Endothelial cell of umbilical vein (primary cell): ENCODE results near the gene SLC15A5. TPM values are rescaled to one million over a fixed set of nuclear protein-coding genes. Genes with fewer than 3 reads are reported as not detected.

Experiments
- BruUV-seq: library from RNA; stranded (reverse); fragments of 400-500 nt; replicated peaks from 2 replicates; lab custom pipeline; 2021; lab: Mats Ljungman, UMichigan
- CTCF ChIA-PET: fragments of 300-600, 350-600 bp; sonication (Branson Sonifier 250); formaldehyde crosslinking; loops from one replicate; lab custom pipeline; 2021; ENCODE audit warnings: antibody characterized with exemption, inconsistent platforms; lab: Charles Lee
- POLR2A ChIA-PET: fragments of 300-600, 350-600 bp; sonication (Branson Sonifier 250); formaldehyde crosslinking; loops from one replicate; lab custom pipeline; 2021; ENCODE audit warnings: antibody characterized with exemption, inconsistent platforms; lab: Charles Lee
- DNase-seq: peaks from one replicate; pipeline ENCODE4 v3.0.0-alpha.2; 2011; ENCODE audit warnings: low read depth, low spot score
- FAIRE-seq: peaks from 2 replicates; lab custom pipeline; 2011; peaks lifted over from hg19 to GRCh38; lab: Jason Lieb, UNC
- H2AFZ ChIP-seq: 2 replicates; pipeline ENCODE4 v1.6.0; 2012; ENCODE audit warnings: low read depth, low read length, control low read depth, inconsistent platforms
- H3K27ac ChIP-seq: 2 replicates; pipeline ENCODE4 v1.5.1; 2011; ENCODE audit warnings: low read depth, mild to moderate bottlenecking, control low read depth, low read length, moderate library complexity; ENCODE audit not compliant: insufficient read depth
- H3K27me3 ChIP-seq, 2 experiments: 2 replicates each; pipeline versions ENCODE4 v1.6.0 to v1.6.1; 2011; ENCODE audit warnings: low read length in 2 of 2, mixed read lengths in 1 of 2; ENCODE audit not compliant: control insufficient read depth in 2 of 2, insufficient read depth in 2 of 2
- H3K36me3 ChIP-seq, 2 experiments: 2 replicates in 1 of 2; 3 replicates in 1 of 2; pipeline ENCODE4 v1.5.1; 2011; ENCODE audit warnings: low read length in 2 of 2, mild to moderate bottlenecking in 1 of 2, moderate library complexity in 1 of 2; ENCODE audit not compliant: control insufficient read depth in 2 of 2, insufficient read depth in 2 of 2; ENCODE audit errors: extremely low read depth in 1 of 2
- H3K4me1 ChIP-seq: 3 replicates; pipeline ENCODE4 v1.5.1; 2011; ENCODE audit warnings: mild to moderate bottlenecking, low read length; ENCODE audit not compliant: control insufficient read depth, insufficient read depth; ENCODE audit errors: extremely low read depth
- H3K4me2 ChIP-seq: 2 replicates; pipeline ENCODE4 v1.6.1; 2011; ENCODE audit warnings: low read length, control low read depth, mixed read lengths; ENCODE audit not compliant: insufficient read depth
- H3K4me3 ChIP-seq, 3 experiments: fragments of 200-600 bp in 1 of 3; sonication (generic), shearing (Covaris generic) in 1 of 3; replicated peaks in 1 of 3; 2 replicates each; pipeline ENCODE4 v1.5.1; 2011 to 2016; ENCODE audit warnings: control low read depth in 3 of 3, low read length in 3 of 3, mild to moderate bottlenecking in 2 of 3, inconsistent platforms in 1 of 3, low read depth in 1 of 3, moderate library complexity in 1 of 3; ENCODE audit not compliant: insufficient read depth in 1 of 3
- H3K79me2 ChIP-seq: 2 replicates; pipeline ENCODE4 v1.6.0; 2012; ENCODE audit warnings: low read length, inconsistent platforms; ENCODE audit not compliant: control insufficient read depth, insufficient read depth
- H3K9ac ChIP-seq: replicated peaks from 2 replicates; pipeline ENCODE3; 2011; ENCODE audit warnings: low read length, control low read depth; ENCODE audit not compliant: insufficient read depth; ENCODE audit errors: extremely low read depth
- H3K9me1 ChIP-seq: replicated peaks from 3 replicates; pipeline ENCODE4 v1.6.0; 2011; ENCODE audit warnings: mild to moderate bottlenecking, low read length; ENCODE audit not compliant: control insufficient read depth, insufficient read depth; ENCODE audit errors: extremely low read depth
- H3K9me3 ChIP-seq: replicated peaks from 2 replicates; pipeline ENCODE4 v1.5.1; 2012; ENCODE audit warnings: low read length, inconsistent platforms; ENCODE audit not compliant: control insufficient read depth, insufficient read depth
- H4K20me1 ChIP-seq: replicated peaks from 2 replicates; pipeline ENCODE3; 2011; ENCODE audit warnings: mild to moderate bottlenecking, low read length; ENCODE audit not compliant: control insufficient read depth, insufficient read depth; ENCODE audit errors: extremely low read depth
- CTCF ChIP-seq, 2 donors: IDR thresholded peaks; 1 replicate in 1 of 2; 2 replicates in 1 of 2; pipeline ENCODE4 v1.5.1; 2011; ENCODE audit warnings: low read length in 2 of 2, mild to moderate bottlenecking in 2 of 2, moderate library complexity in 2 of 2, control low read depth in 1 of 2, inconsistent platforms in 1 of 2, low read depth in 1 of 2; ENCODE audit not compliant: insufficient read depth in 1 of 2; ENCODE audit errors: extremely low read depth in 1 of 2
- EZH2 ChIP-seq: IDR thresholded peaks from 2 replicates; pipeline ENCODE4 v1.6.1; 2012; ENCODE audit warnings: borderline replicate concordance, low read depth, mild to moderate bottlenecking, moderate library complexity, low read length, inconsistent platforms; ENCODE audit not compliant: severe bottlenecking
- FOS ChIP-seq: IDR thresholded peaks from 2 replicates; pipeline ENCODE4 v1.6.1; 2011; ENCODE audit warnings: mild to moderate bottlenecking, low read length, moderate library complexity, borderline replicate concordance; ENCODE audit not compliant: insufficient read depth
- GATA2 ChIP-seq: IDR thresholded peaks from 2 replicates; pipeline ENCODE4 v1.7.0; 2011; ENCODE audit warnings: low read depth, mild to moderate bottlenecking, moderate library complexity, mixed read lengths, low read length; ENCODE audit not compliant: insufficient read length, insufficient read depth
- JUN ChIP-seq: IDR thresholded peaks from 2 replicates; pipeline ENCODE4 v1.6.1; 2011; ENCODE audit warnings: borderline replicate concordance, low read depth; ENCODE audit not compliant: insufficient read length, insufficient read depth
- MAX ChIP-seq: IDR thresholded peaks from 2 replicates; pipeline ENCODE4 v1.6.1; 2011; ENCODE audit not compliant: insufficient read depth, insufficient read length
- MYC ChIP-seq: IDR thresholded peaks from one replicate; pipeline ENCODE4 v1.6.1; 2011; ENCODE audit warnings: mild to moderate bottlenecking, low read depth, low read length
- POLR2A ChIP-seq: IDR thresholded peaks from 2 replicates; pipeline ENCODE4 v1.6.1; 2012; ENCODE audit warnings: low read depth, mild to moderate bottlenecking, control low read depth, low read length
- POLR2AphosphoS5 ChIP-seq: IDR thresholded peaks from 2 replicates; pipeline ENCODE4 v1.6.1; 2012; ENCODE audit warnings: low read depth, mild to moderate bottlenecking, control low read depth, low read length, moderate library complexity; ENCODE audit not compliant: insufficient read depth
- dilution Hi-C: fragments of 300-500 bp; cut with MboI; formaldehyde crosslinking; loops from one replicate; pipeline ENCODE4 v1.15.0; 2019; ENCODE audit warnings: low sequenced_read_pairs; ENCODE audit not compliant: extremely low pct_ligation_motif_present
- intact Hi-C: fragments of 100-400 bp; cut with micrococcal nuclease; formaldehyde crosslinking; loops from one replicate; pipeline ENCODE4 v1.10.0; 2022
- polyA plus RNA-seq, 4 experiments: library from polyadenylated mRNA; depleted of rRNA in 3 of 4; stranded (reverse) in 3 of 4; unstranded in 1 of 4; fragments of >200 nt; gene quantifications; 2 replicates each; pipeline versions ENCODE4 v1.2.1 to v1.2.3, GENCODE V29; 2011 to 2012; ENCODE audit warnings: missing spikeins in 1 of 4
- total RNA-seq: library from RNA; stranded (reverse); gene quantifications from 2 replicates; pipeline ENCODE4 v1.2.3, GENCODE V29; 2021

Gene SLC15A5
- total and polyA plus RNA-seq, 2 donors (not counting 3 experiments of a cell fraction or from before 2014, with no cell fraction given) = not detected

- dilution Hi-C loops (no loop called here), intact Hi-C loops (no loop called here)
- Histone ChIP-seq H3K79me2 (no peaks in the 10 kb centered on the region), H3K9me1 (no peaks in the 10 kb centered on the region), H3K36me3 (no peaks in the 10 kb centered on the region), H4K20me1 (no peaks in the 10 kb centered on the region), H3K27me3 (no peaks in the 10 kb centered on the region), H3K9ac (no peak overlapping the region), H3K9me3 (no peaks in the 10 kb centered on the region), H2AFZ (no peak overlapping the region), H3K27ac (no peak overlapping the region), H3K4me1 (no peaks in the 10 kb centered on the region), H3K4me3 (no peak overlapping the region), H3K4me2 (no peak overlapping the region)
- DNase-seq = no peak
- ChIA-PET CTCF (no interaction called here), POLR2A (no interaction called here)
- BruUV-seq = no TSS peak
- no peak for FAIRE-seq
- TF ChIP-seq POLR2A (no peak), JUN (no peak), CTCF (IDR thresholded peaks at IDR 0.05; ENCODE audit: extremely low read depth in 1 of 2, insufficient read depth in 1 of 2, low read depth in 1 of 2, low read length in 2 of 2) (no peak), EZH2 (no peak), MYC (no peak), FOS (no peak), GATA2 (no peak), POLR2AphosphoS5 (no peak), MAX (no peak)
Observed at GRCh38 chr12:16271062-16271461, 6.4 kb downstream of the SLC15A5 start.
